ENCODE measurements around the gene JSRP1. TPM values are rescaled to one million over a fixed set of nuclear protein-coding genes. Genes with fewer than 3 reads are reported as not detected.

JSRP1 gene
- total RNA-seq, 1 donor, result 0.43 TPM

GRCh38 chr19:2259336-2259735 is 3.1 kb upstream of the JSRP1 start:
- TF ChIP-seq CTCF (IDR thresholded peaks at IDR 0.05; ENCODE audit: insufficient read depth, low read depth, low read length), result no peak
- DNase-seq (ENCODE audit: low read depth), result no peak
- no peak overlapping the region for H3K4me3 ChIP-seq (ENCODE audit: low read depth, low read length)

GRCh38 chr19:2255112-2255845 is 938 bp downstream of the JSRP1 start:
- no peak overlapping the region for H3K4me3 ChIP-seq (ENCODE audit: low read depth, low read length)
- DNase-seq (ENCODE audit: low read depth), result no peak
- TF ChIP-seq CTCF (IDR thresholded peaks at IDR 0.05; ENCODE audit: insufficient read depth, low read depth, low read length), result no peak

- DNase-seq (ENCODE audit: low read depth), result no peak
Observed at GRCh38 chr19:2254064-2254872, 1.9 kb downstream of the JSRP1 start.

GRCh38 chr19:2253106-2254063 is 2.8 kb downstream of the JSRP1 start:
- TF ChIP-seq CTCF (IDR thresholded peaks at IDR 0.05; ENCODE audit: insufficient read depth, low read depth, low read length), result peak; percentile 32
- no peak overlapping the region for H3K4me3 ChIP-seq (ENCODE audit: low read depth, low read length)
- no peak for DNase-seq (ENCODE audit: low read depth)

More at GRCh38 chr19:2254064-2254872, 1.9 kb downstream of the JSRP1 start:
- TF ChIP-seq CTCF (IDR thresholded peaks at IDR 0.05; ENCODE audit: insufficient read depth, low read depth, low read length), result peak; percentile 43
- no peak overlapping the region for H3K4me3 ChIP-seq (ENCODE audit: low read depth, low read length)

- H3K4me3 ChIP-seq (ENCODE audit: low read depth, low read length), result no peak overlapping the region
- no peak for DNase-seq (ENCODE audit: low read depth)
- no peak for TF ChIP-seq CTCF (IDR thresholded peaks at IDR 0.05; ENCODE audit: insufficient read depth, low read depth, low read length)
Observed at GRCh38 chr19:2252797-2253105, 3.5 kb downstream of the JSRP1 start.

- DNase-seq (ENCODE audit: low read depth), result no peak
- no peak for TF ChIP-seq CTCF (IDR thresholded peaks at IDR 0.05; ENCODE audit: insufficient read depth, low read depth, low read length)
- no peak overlapping the region for H3K4me3 ChIP-seq (ENCODE audit: low read depth, low read length)
Observed at GRCh38 chr19:2252055-2252796, 4.0 kb downstream of the JSRP1 start.
